Kidney (tissue), 22 donors: ENCODE measurements around the gene PRDM13. TPM values are rescaled to one million over a fixed set of nuclear protein-coding genes. Genes with fewer than 3 reads are reported as not detected.
A peak's percentile ranks its signal among the peaks of the same experiment; 100 is the strongest.

Experiments
- DNase-seq, 5 donors: peaks; one replicate each; pipeline ENCODE4 v3.0.0-alpha.2; 2013 to 2020
- FAIRE-seq: peaks from 2 replicates; lab custom pipeline; 2012; peaks lifted over from hg19 to GRCh38; lab: Jason Lieb, UNC
- H3K27ac ChIP-seq, 2 donors: one replicate each; pipeline ENCODE4 v1.7.0; 2013; ENCODE audit warnings: low read depth in 2 of 2, low read length in 2 of 2, inconsistent platforms in 1 of 2
- H3K27me3 ChIP-seq: one replicate; pipeline ENCODE4 v1.7.1; 2013; ENCODE audit warnings: low read length, inconsistent platforms; ENCODE audit not compliant: control insufficient read depth, insufficient read depth
- H3K36me3 ChIP-seq, 3 donors: one replicate each; pipeline versions ENCODE4 v1.7.0 to v1.7.1; 2013; ENCODE audit warnings: low read length in 3 of 3, control low read depth in 1 of 3, inconsistent platforms in 1 of 3; ENCODE audit not compliant: insufficient read depth in 3 of 3, control insufficient read depth in 2 of 3
- H3K4me1 ChIP-seq, 3 donors: one replicate each; pipeline versions ENCODE4 v1.7.0 to v1.7.1; 2013; ENCODE audit warnings: low read length in 3 of 3, inconsistent platforms in 1 of 3, low read depth in 1 of 3; ENCODE audit not compliant: control insufficient read depth in 2 of 3, insufficient read depth in 2 of 3
- H3K4me3 ChIP-seq, 3 donors: one replicate each; pipeline versions ENCODE4 v1.7.0 to v1.8.1; 2013; ENCODE audit warnings: low read length in 3 of 3, control low read depth in 1 of 3, inconsistent platforms in 1 of 3
- H3K9ac ChIP-seq, 3 donors: one replicate each; pipeline versions ENCODE4 v1.7.0 to v1.7.1; 2013; ENCODE audit warnings: low read length in 3 of 3, control low read depth in 1 of 3, inconsistent platforms in 1 of 3
- H3K9me3 ChIP-seq, 3 donors: one replicate each; pipeline versions ENCODE4 v1.7.0 to v1.7.1; 2013; ENCODE audit warnings: low read length in 3 of 3, control low read depth in 1 of 3, inconsistent platforms in 1 of 3; ENCODE audit not compliant: control insufficient read depth in 2 of 3, insufficient read depth in 1 of 3
- CTCF ChIP-seq: IDR thresholded peaks from 3 replicates; pipeline ENCODE4 v1.5.1; 2012; ENCODE audit warnings: mild to moderate bottlenecking, moderate library complexity, borderline replicate concordance; ENCODE audit not compliant: insufficient read depth; ENCODE audit errors: extremely low read depth
- intact Hi-C: fragments of 100-400 bp; cut with DNase I; formaldehyde crosslinking; loops from one replicate; pipeline ENCODE4 v1.11.1; 2022
- long read RNA-seq, 10 donors: library from polyadenylated mRNA in 1 of 10; unstranded in 1 of 10; transcript quantifications; one replicate each; pipeline ENCODE4 v2.0.0 and lab custom pipeline, GENCODE V29; 2021 to 2026
- polyA plus RNA-seq: library from polyadenylated mRNA; stranded (reverse); fragments of 350-450 nt; fragmentation: Illumina TruSeq; extraction: RNeasy Lipid Tissue Mini Kit (QIAGEN cat#74804); gene quantifications from one replicate; pipeline ENCODE4 v1.2.3, GENCODE V29; 2014; ENCODE audit warnings: low read depth, low replicate concordance; ENCODE audit not compliant: insufficient read depth
- total RNA-seq: library from RNA; stranded (reverse); fragmentation: NEBNext Ultra II Directional; extraction: Animal tissue kit (Norgen Biotek cat#: 25700); gene quantifications from one replicate; pipeline ENCODE4 v1.2.1, GENCODE V29; 2021
- donor health status: control.
- donor health status: control.
- donor health status: control.
- donor health status: control.
- donor health status: control.
- donor health status: DM: yes; HTN: yes; CAD: no.
- donor health status: Normal renal cell carcinoma (clear cell type).

The PRDM13 gene
- not detected for total RNA-seq
- polyA plus RNA-seq, result not detected
- long read RNA-seq, donor 1, result 0 reads
- long read RNA-seq, donor 2, result 0 reads
- long read RNA-seq, donor 3, result 0 reads
- long read RNA-seq, donor 4, result 0 reads
- long read RNA-seq, donor 5, result 0 reads
- long read RNA-seq, donor 6, result 0 reads
- long read RNA-seq, donor 7, result 0 reads
- long read RNA-seq, donor 8, result 0 reads
- long read RNA-seq, donor 9, result 0 reads
- long read RNA-seq, donor 10, result 0 reads

GRCh38 chr6:99606656-99607415 lies at the start of gene PRDM13:
TSS of gene PRDM13 (plus strand) at chr6:99606833. CDS start at chr6:99607035, 202 bp downstream.
- DNase-seq, result peak in 1 of 5 donors; percentile 48
- no peak for TF ChIP-seq CTCF
- Histone ChIP-seq H3K27me3 (peaks cover 94% of the 10 kb centered on the region), H3K4me1 (peaks cover 0 to 5% (median 0%) of the 10 kb centered on the region in 3 donors), H3K27ac (no peak within 1 kb of the TSS), H3K9me3 (no peaks in the 10 kb centered on the region), H3K9ac (no peak within 1 kb of the TSS), H3K4me3 (no peak within 1 kb of the TSS), H3K36me3 (no peaks in the 10 kb centered on the region)
- no peak for FAIRE-seq
- intact Hi-C loops, result no loop called here

GRCh38 chr6:99559057-99559456 lies 47.6 kb upstream of the PRDM13 start:
- no peak overlapping the region for H3K27ac ChIP-seq
- peaks cover 0 to 4% (median 0%) of the 10 kb centered on the region in 3 donors for H3K9me3 ChIP-seq
- H3K27me3 ChIP-seq, result no peaks in the 10 kb centered on the region
- no peak overlapping the region for H3K9ac ChIP-seq
- no peak overlapping the region for H3K4me3 ChIP-seq
- peaks cover 13 to 30% (median 16%) of the 10 kb centered on the region in 3 donors for H3K36me3 ChIP-seq
- no peak for FAIRE-seq
- DNase-seq, result no peak
- TF ChIP-seq CTCF, result no peak
- intact Hi-C loops, result no loop called here
- H3K4me1 ChIP-seq, result peaks cover 0 to 2% (median 0%) of the 10 kb centered on the region in 3 donors

- no peak for DNase-seq
- no peak overlapping the region for H3K27ac ChIP-seq
- FAIRE-seq, result no peak
- no peaks in the 10 kb centered on the region for H3K27me3 ChIP-seq
- no peak overlapping the region for H3K9ac ChIP-seq
- H3K4me3 ChIP-seq, result no peak overlapping the region
- H3K36me3 ChIP-seq, result peaks cover 7 to 18% (median 13%) of the 10 kb centered on the region in 3 donors
- H3K4me1 ChIP-seq, result peaks cover 0 to 2% (median 0%) of the 10 kb centered on the region in 3 donors
- intact Hi-C loops, result no loop called here
- no peaks in the 10 kb centered on the region for H3K9me3 ChIP-seq
- TF ChIP-seq CTCF, result no peak
Measured at GRCh38 chr6:99560668-99561067, 46.0 kb upstream of the PRDM13 start.
